Mesendoderm (in vitro differentiated cells): ENCODE results near the gene FILIP1L.

ENCODE experiments used
- DNase-seq: peaks from one replicate; pipeline ENCODE4 v3.0.0; 2013
- H2AK5ac ChIP-seq: 2 replicates; pipeline ENCODE4 v1.6.1; 2013; ENCODE audit warnings: low read length, inconsistent platforms
- H2BK120ac ChIP-seq: 2 replicates; pipeline ENCODE4 v1.6.1; 2013; ENCODE audit warnings: low read depth, mild to moderate bottlenecking, low read length, moderate library complexity, mixed read lengths
- H2BK15ac ChIP-seq: replicated peaks from 2 replicates; pipeline ENCODE4 v1.6.1; 2013; ENCODE audit warnings: low read depth, mild to moderate bottlenecking, moderate library complexity
- H2BK5ac ChIP-seq: 2 replicates; pipeline ENCODE4 v1.6.1; 2013; ENCODE audit warnings: low read length, inconsistent platforms
- H3K18ac ChIP-seq: 2 replicates; pipeline ENCODE4 v1.6.1; 2013; ENCODE audit warnings: mild to moderate bottlenecking, low read length, mixed read lengths
- H3K23ac ChIP-seq: one replicate; pipeline ENCODE4 v1.6.1; 2013; ENCODE audit warnings: low read length
- H3K27ac ChIP-seq: 2 replicates; pipeline ENCODE4 v1.5.1; 2013; ENCODE audit warnings: low read depth, mild to moderate bottlenecking, inconsistent platforms, low read length, moderate library complexity
- H3K27me3 ChIP-seq: 2 replicates; pipeline ENCODE4 v1.6.1; 2013; ENCODE audit warnings: low read length, control low read depth, mild to moderate bottlenecking, inconsistent platforms; ENCODE audit not compliant: insufficient read depth, poor library complexity
- H3K36me3 ChIP-seq: 2 replicates; pipeline ENCODE4 v1.6.1; 2013; ENCODE audit warnings: low read length, inconsistent platforms; ENCODE audit not compliant: control insufficient read depth, insufficient read depth
- H3K4ac ChIP-seq: one replicate; pipeline ENCODE4 v1.6.1; 2013; ENCODE audit warnings: low read depth, mild to moderate bottlenecking, low read length, moderate library complexity
- H3K4me1 ChIP-seq: 2 replicates; pipeline ENCODE4 v1.6.1; 2013; ENCODE audit warnings: low read depth, low read length, inconsistent platforms; ENCODE audit not compliant: control insufficient read depth
- H3K4me2 ChIP-seq: 2 replicates; pipeline ENCODE4 v1.6.1; 2013; ENCODE audit warnings: low read length
- H3K4me3 ChIP-seq: 2 replicates; pipeline ENCODE4 v1.5.1; 2013; ENCODE audit warnings: mild to moderate bottlenecking, low read length
- H3K56ac ChIP-seq: one replicate; pipeline ENCODE4 v1.6.1; 2013; ENCODE audit warnings: low read length
- H3K79me1 ChIP-seq: 2 replicates; pipeline ENCODE4 v1.6.1; 2013; ENCODE audit warnings: low read length, inconsistent platforms
- H3K79me2 ChIP-seq: 2 replicates; pipeline ENCODE4 v1.6.1; 2013; ENCODE audit warnings: mild to moderate bottlenecking, low read length; ENCODE audit not compliant: control insufficient read depth, insufficient read depth
- H3K9ac ChIP-seq: 2 replicates; pipeline ENCODE4 v1.6.1; 2013; ENCODE audit warnings: low read length, inconsistent platforms
- H4K5ac ChIP-seq: one replicate; pipeline ENCODE4 v1.6.1; 2013; ENCODE audit warnings: low read length
- H4K8ac ChIP-seq: one replicate; pipeline ENCODE4 v1.6.1; 2013; ENCODE audit warnings: low read depth, mild to moderate bottlenecking, control low read depth, low read length, moderate library complexity
- WGBS: extraction: QIAGEN DNeasy Blood & Tissue Kit; methylation state at CpG from one replicate; pipeline ENCODE4 v1.1.7; 2013; ENCODE audit warnings: low lambda C conversion rate, missing lambda C conversion rate; ENCODE audit not compliant: insufficient coverage; ENCODE audit errors: extremely low coverage; 5-methylcytosine and 5-hydroxymethylcytosine counted together

FILIP1L gene

GRCh38 chr3:100008081-100008698 lies 106.1 kb downstream of the FILIP1L start:
- Histone ChIP-seq H3K4me3 (no peak overlapping the region), H2AK5ac (no peak overlapping the region), H3K23ac (no peak overlapping the region), H3K79me2 (no peaks in the 10 kb centered on the region), H3K79me1 (no peaks in the 10 kb centered on the region), H2BK120ac (no peak overlapping the region), H3K27me3 (no peaks in the 10 kb centered on the region), H3K18ac (no peak overlapping the region), H3K9ac (no peak overlapping the region), H2BK5ac (no peak overlapping the region), H3K36me3 (no peaks in the 10 kb centered on the region), H4K5ac (no peak overlapping the region), H3K4me2 (no peak overlapping the region), H4K8ac (no peak overlapping the region), H3K56ac (no peak overlapping the region), H2BK15ac (no peak overlapping the region), H3K4me1 (peaks cover 3% of the 10 kb centered on the region), H3K27ac (no peak overlapping the region), H3K4ac (no peak overlapping the region)
- DNase-seq = no peak

- no CpG with 5 or more reads among the region's 3 CpGs for WGBS
- Histone ChIP-seq H3K4me2 (no peak overlapping the region), H3K23ac (no peak overlapping the region), H3K79me2 (no peaks in the 10 kb centered on the region), H2BK120ac (no peak overlapping the region), H4K8ac (no peak overlapping the region), H4K5ac (no peak overlapping the region), H3K79me1 (no peaks in the 10 kb centered on the region), H3K4me3 (no peak overlapping the region), H3K36me3 (no peaks in the 10 kb centered on the region), H3K4ac (no peak overlapping the region), H2BK5ac (no peak overlapping the region), H3K56ac (no peak overlapping the region), H3K4me1 (peaks cover 4% of the 10 kb centered on the region), H3K27me3 (no peaks in the 10 kb centered on the region), H2BK15ac (no peak overlapping the region), H2AK5ac (no peak overlapping the region), H3K18ac (peak overlapping the region; percentile 28), H3K27ac (no peak overlapping the region), H3K9ac (no peak overlapping the region)
- no peak for DNase-seq
These were observed 107.0 kb downstream of the FILIP1L start for GRCh38 chr3:100007313-100007712.

GRCh38 chr3:100006570-100007271 lies 107.6 kb downstream of the FILIP1L start:
- Histone ChIP-seq H3K4me3 (no peak overlapping the region), H3K4me2 (no peak overlapping the region), H2BK5ac (no peak overlapping the region), H2BK15ac (no peak overlapping the region), H3K36me3 (no peaks in the 10 kb centered on the region), H3K27ac (no peak overlapping the region), H3K9ac (no peak overlapping the region), H3K4me1 (peaks cover 4% of the 10 kb centered on the region), H4K8ac (no peak overlapping the region), H3K27me3 (no peaks in the 10 kb centered on the region), H3K23ac (no peak overlapping the region), H3K79me2 (no peaks in the 10 kb centered on the region), H3K4ac (no peak overlapping the region), H2BK120ac (no peak overlapping the region), H3K79me1 (no peaks in the 10 kb centered on the region), H4K5ac (no peak overlapping the region), H3K56ac (no peak overlapping the region), H2AK5ac (no peak overlapping the region), H3K18ac (no peak overlapping the region)
- peak; percentile 42 for DNase-seq
- no CpG with 5 or more reads among the region's 2 CpGs for WGBS

GRCh38 chr3:100005665-100006393 lies 108.5 kb downstream of the FILIP1L start:
- WGBS = no CpG with 5 or more reads among the region's 2 CpGs

GRCh38 chr3:100004931-100005330 lies 109.4 kb downstream of the FILIP1L start:
- no peak overlapping the region for H2BK120ac ChIP-seq
- H3K56ac ChIP-seq = no peak overlapping the region
- no peaks in the 10 kb centered on the region for H3K79me2 ChIP-seq
- peaks cover 4% of the 10 kb centered on the region for H3K4me1 ChIP-seq
- H3K79me1 ChIP-seq = no peaks in the 10 kb centered on the region
- H3K9ac ChIP-seq = no peak overlapping the region
- DNase-seq = no peak
- H2AK5ac ChIP-seq = no peak overlapping the region
- H3K27ac ChIP-seq = no peak overlapping the region
- H4K8ac ChIP-seq = no peak overlapping the region
- no peak overlapping the region for H3K4me3 ChIP-seq
- H3K4ac ChIP-seq = no peak overlapping the region
- H3K23ac ChIP-seq = no peak overlapping the region
- no peaks in the 10 kb centered on the region for H3K27me3 ChIP-seq
- H3K18ac ChIP-seq = no peak overlapping the region
- WGBS = no CpG with 5 or more reads among the region's 1 CpG
- H2BK5ac ChIP-seq = no peak overlapping the region
- no peak overlapping the region for H3K4me2 ChIP-seq
- no peak overlapping the region for H2BK15ac ChIP-seq
- no peak overlapping the region for H4K5ac ChIP-seq
- H3K36me3 ChIP-seq = no peaks in the 10 kb centered on the region

More at GRCh38 chr3:100005665-100006393, 108.5 kb downstream of the FILIP1L start:
- no peak overlapping the region for H3K23ac ChIP-seq
- no peak overlapping the region for H3K56ac ChIP-seq
- peak overlapping the region; percentile 90 for H3K18ac ChIP-seq
- peak; percentile 11 for DNase-seq
- H2BK120ac ChIP-seq = no peak overlapping the region
- no peak overlapping the region for H2BK15ac ChIP-seq
- no peaks in the 10 kb centered on the region for H3K79me2 ChIP-seq
- no peaks in the 10 kb centered on the region for H3K36me3 ChIP-seq
- no peak overlapping the region for H3K9ac ChIP-seq
- no peaks in the 10 kb centered on the region for H3K27me3 ChIP-seq
- H3K4me1 ChIP-seq = peaks cover 4% of the 10 kb centered on the region
- no peak overlapping the region for H3K4me2 ChIP-seq
- H3K79me1 ChIP-seq = no peaks in the 10 kb centered on the region
- H2AK5ac ChIP-seq = no peak overlapping the region
- no peak overlapping the region for H3K4ac ChIP-seq
- H4K8ac ChIP-seq = no peak overlapping the region
- no peak overlapping the region for H4K5ac ChIP-seq
- H3K4me3 ChIP-seq = no peak overlapping the region
- H2BK5ac ChIP-seq = no peak overlapping the region
- H3K27ac ChIP-seq = no peak overlapping the region
